Measurements from ENCODE around the gene KCNJ6.
A peak's percentile ranks its signal among the peaks of the same experiment; 100 is the strongest.
"Not testable (repeated sequence)": the region's sequence is repeated elsewhere in the genome, so short reads cannot be mapped to it uniquely, and the experiment has no call there.

The KCNJ6 gene

GRCh38 chr21:37765221-37765900 is 150.9 kb downstream of the KCNJ6 start:
- no peak for DNase-seq

GRCh38 chr21:37764691-37765090 is 151.6 kb downstream of the KCNJ6 start:
- DNase-seq: no peak

- no peak for DNase-seq
These were observed 153.0 kb downstream of the KCNJ6 start for GRCh38 chr21:37763298-37763697.

- DNase-seq: no peak
These were observed 153.7 kb downstream of the KCNJ6 start for GRCh38 chr21:37762606-37763005.

GRCh38 chr21:37761406-37761805 is 154.9 kb downstream of the KCNJ6 start:
- DNase-seq: not testable (repeated sequence)

- DNase-seq: no peak
These were observed 156.5 kb downstream of the KCNJ6 start for GRCh38 chr21:37759777-37760176.

GRCh38 chr21:37758982-37759381 is 157.3 kb downstream of the KCNJ6 start:
- DNase-seq: peak; percentile 14

GRCh38 chr21:37757606-37758376 is 158.5 kb downstream of the KCNJ6 start:
- DNase-seq: peak; percentile 10

- DNase-seq: no peak
These were observed 163.1 kb downstream of the KCNJ6 start for GRCh38 chr21:37753122-37753599.

- no peak for DNase-seq
These were observed 164.8 kb downstream of the KCNJ6 start for GRCh38 chr21:37751268-37751975.

GRCh38 chr21:37749132-37749531 is 167.1 kb downstream of the KCNJ6 start:
- DNase-seq: no peak

- no peak for DNase-seq
These were observed 167.9 kb downstream of the KCNJ6 start for GRCh38 chr21:37748351-37748750.

- no peak for DNase-seq
These were observed 169.4 kb downstream of the KCNJ6 start for GRCh38 chr21:37746849-37747248.

- no peak for DNase-seq
These were observed 171.7 kb downstream of the KCNJ6 start for GRCh38 chr21:37744551-37744950.

GRCh38 chr21:37742532-37742931 is 173.7 kb downstream of the KCNJ6 start:
- DNase-seq: no peak

GRCh38 chr21:37742115-37742514 is 174.1 kb downstream of the KCNJ6 start:
- DNase-seq: no peak

- DNase-seq: no peak
These were observed 178.3 kb downstream of the KCNJ6 start for GRCh38 chr21:37737996-37738395.

- DNase-seq: no peak
These were observed 178.8 kb downstream of the KCNJ6 start for GRCh38 chr21:37737507-37737906.

- DNase-seq: no peak
These were observed 181.4 kb downstream of the KCNJ6 start for GRCh38 chr21:37734846-37735245.

GRCh38 chr21:37732927-37733326 is 183.3 kb downstream of the KCNJ6 start:
- DNase-seq: no peak

GRCh38 chr21:37724201-37724600 is 192.1 kb downstream of the KCNJ6 start:
- DNase-seq: no peak

GRCh38 chr21:37717534-37717933 is 198.7 kb downstream of the KCNJ6 start:
- no peak for DNase-seq

GRCh38 chr21:37712569-37712934 is 203.7 kb downstream of the KCNJ6 start:
- DNase-seq: not testable (repeated sequence)

All from NCI-H774 (cell line).